Osteoblast (primary cell): ENCODE measurements around the gene BAX. TPM values are rescaled to one million over a fixed set of nuclear protein-coding genes. Genes with fewer than 3 reads are reported as not detected.
"Not testable (repeated sequence)": the region's sequence is repeated elsewhere in the genome, so short reads cannot be mapped to it uniquely, and the experiment has no call there.

ENCODE experiments used
- DNase-seq: peaks from one replicate; pipeline ENCODE4 v3.0.0; 2011; ENCODE audit warnings: low spot score, mixed read lengths; ENCODE audit not compliant: insufficient read length; ENCODE audit errors: missing footprints
- H2AFZ ChIP-seq: 2 replicates; pipeline ENCODE4 v1.6.0; 2011; ENCODE audit warnings: mild to moderate bottlenecking, low read length
- H3K27ac ChIP-seq: 2 replicates; pipeline ENCODE4 v1.5.1; 2011; ENCODE audit warnings: mild to moderate bottlenecking, low read depth, low read length, moderate library complexity
- H3K27me3 ChIP-seq: 2 replicates; pipeline ENCODE4 v1.6.0; 2012; ENCODE audit warnings: mild to moderate bottlenecking, control low read depth, inconsistent platforms, low read length, moderate library complexity; ENCODE audit not compliant: insufficient read depth
- H3K36me3 ChIP-seq: 2 replicates; pipeline ENCODE4 v1.5.1; 2011; ENCODE audit warnings: mild to moderate bottlenecking, low read length, control low read depth, moderate library complexity; ENCODE audit not compliant: insufficient read depth
- H3K4me1 ChIP-seq: 2 replicates; pipeline ENCODE4 v1.5.1; 2011; ENCODE audit warnings: mild to moderate bottlenecking, low read length, control low read depth, moderate library complexity; ENCODE audit not compliant: insufficient read depth
- H3K4me2 ChIP-seq: 2 replicates; pipeline ENCODE4 v1.6.0; 2011; ENCODE audit warnings: mild to moderate bottlenecking, low read length; ENCODE audit not compliant: insufficient read depth
- H3K4me3 ChIP-seq: fragments of 200-600 bp; sonication (generic); 3 replicates; pipeline ENCODE4 v1.5.1; 2012; ENCODE audit warnings: mild to moderate bottlenecking, low read length, inconsistent platforms; ENCODE audit not compliant: insufficient read depth
- H3K79me2 ChIP-seq: 2 replicates; pipeline ENCODE4 v1.6.0; 2012; ENCODE audit warnings: mild to moderate bottlenecking, low read length, control low read depth, inconsistent platforms; ENCODE audit not compliant: insufficient read depth
- H3K9me3 ChIP-seq: 2 replicates; pipeline ENCODE4 v1.5.1; 2011; ENCODE audit warnings: low read depth, low read length, control low read depth
- H4K20me1 ChIP-seq: 2 replicates; pipeline ENCODE4 v1.6.0; 2012; ENCODE audit warnings: mild to moderate bottlenecking, low read length, control low read depth; ENCODE audit not compliant: insufficient read depth
- CTCF ChIP-seq: IDR thresholded peaks from 2 replicates; pipeline ENCODE4 v1.5.1; 2011; ENCODE audit warnings: mild to moderate bottlenecking, low read depth, low read length, moderate library complexity; ENCODE audit errors: extremely low read depth
- total RNA-seq: library from RNA; depleted of rRNA; stranded (reverse); fragments of >200 nt; gene quantifications from 2 replicates; pipeline ENCODE4 v1.2.3, GENCODE V29; 2012

BAX gene
- total RNA-seq, 1 donor, result 78.9 TPM

DNA sequence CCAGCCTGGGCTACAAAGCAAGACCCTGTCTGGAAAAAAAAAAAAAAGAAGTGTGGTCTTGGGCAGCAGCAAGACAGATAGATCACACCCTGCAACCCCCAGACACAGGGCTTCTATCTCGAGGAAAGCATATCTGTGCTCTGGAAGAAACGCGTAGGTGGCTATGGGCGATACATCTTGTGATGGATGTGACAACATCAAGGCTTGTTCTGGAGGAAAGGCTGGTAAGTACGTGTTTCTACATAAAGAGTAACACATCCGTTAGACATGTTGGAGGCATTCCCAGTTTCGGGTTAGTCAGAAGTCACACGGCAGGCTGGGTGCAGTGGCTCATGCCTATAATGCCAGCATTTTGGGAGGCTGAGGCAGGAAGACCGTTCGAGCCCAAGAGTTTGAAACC is 27.8 kb upstream of the BAX start:
- Histone ChIP-seq H3K27me3 (no peaks in the 10 kb centered on the region), H3K79me2 (no peaks in the 10 kb centered on the region), H3K27ac (peak overlapping the region; percentile 77), H3K4me3 (no peak overlapping the region), H3K4me1 (peaks cover 21% of the 10 kb centered on the region), H2AFZ (no peak overlapping the region), H4K20me1 (no peaks in the 10 kb centered on the region), H3K36me3 (peaks cover 10% of the 10 kb centered on the region), H3K4me2 (no peak overlapping the region), H3K9me3 (no peaks in the 10 kb centered on the region)
- TF ChIP-seq CTCF, result no peak
- DNase-seq, result peak; percentile 97

DNA sequence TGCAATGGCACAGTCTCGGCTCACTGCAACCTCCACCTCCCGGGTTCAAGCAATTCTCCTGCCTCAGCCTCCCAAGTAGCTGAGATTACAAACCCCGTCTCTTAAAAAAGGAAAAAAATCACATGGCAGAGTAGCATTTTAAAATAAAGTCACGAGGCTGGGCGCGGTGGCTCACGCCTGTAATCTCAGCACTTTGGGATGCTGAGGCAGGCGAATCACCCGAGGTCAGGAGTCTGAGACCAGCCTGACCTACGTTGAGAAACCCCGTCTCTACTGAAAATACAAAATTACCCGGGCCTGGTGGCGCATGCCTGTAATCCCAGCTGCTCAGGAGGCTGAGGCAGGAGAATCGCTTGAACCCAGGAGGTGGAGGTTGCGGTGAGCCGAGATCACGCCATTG is 27.0 kb upstream of the BAX start:
- H3K27me3 ChIP-seq, H2AFZ ChIP-seq, H3K4me2 ChIP-seq, H3K9me3 ChIP-seq, H3K4me3 ChIP-seq, H3K79me2 ChIP-seq, H3K36me3 ChIP-seq, H4K20me1 ChIP-seq, DNase-seq: not testable (repeated sequence)
- H3K4me1 ChIP-seq, result peaks cover 21% of the 10 kb centered on the region
- H3K27ac ChIP-seq, result peak overlapping the region; percentile 77

DNA sequence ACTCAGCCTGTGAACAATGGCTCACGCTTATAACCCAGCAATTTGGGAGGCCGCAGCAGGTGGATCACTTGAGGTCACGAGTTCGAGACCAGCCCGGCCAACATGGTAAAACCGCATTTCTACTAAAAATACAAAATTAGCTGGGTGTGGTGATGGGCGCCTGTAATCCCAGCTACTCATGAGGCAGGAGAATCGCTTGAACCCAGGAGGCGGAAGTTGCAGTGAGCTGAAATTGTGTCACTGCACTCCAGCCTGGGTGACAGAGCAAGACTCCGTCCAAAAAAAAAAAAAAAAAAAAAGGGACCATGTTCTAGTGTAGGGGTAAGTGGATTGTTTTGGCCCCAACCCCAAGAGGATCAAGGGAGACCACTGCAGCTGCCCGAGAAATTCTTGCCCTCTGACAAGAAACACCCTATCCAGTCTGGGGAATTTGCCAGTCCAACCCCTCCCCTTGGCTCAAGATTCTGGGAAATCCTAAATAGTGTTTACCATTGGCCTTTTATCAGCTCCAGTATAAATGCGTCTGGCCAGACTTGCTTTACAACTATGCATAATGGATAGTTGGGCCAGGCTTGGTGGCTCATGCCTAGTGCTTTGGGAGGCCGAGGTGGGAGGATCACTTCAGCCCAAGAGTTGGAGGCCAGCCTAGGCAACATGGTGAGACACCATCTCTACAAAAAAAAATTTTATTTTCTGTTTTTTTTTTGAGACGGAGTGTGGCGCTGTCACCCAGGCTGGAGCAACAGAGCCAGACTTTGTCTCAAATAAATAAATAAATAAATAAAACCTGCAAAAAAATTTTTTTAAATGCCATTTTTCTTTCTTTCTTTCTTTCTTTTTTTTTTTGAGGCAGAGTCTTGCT is 26.3 kb upstream of the BAX start:
- no peak overlapping the region for H3K27ac ChIP-seq
- H3K27me3 ChIP-seq, result peaks cover 4% of the 10 kb centered on the region
- H3K36me3 ChIP-seq, result no peaks in the 10 kb centered on the region
- no peak for TF ChIP-seq CTCF
- DNase-seq, result peak; percentile 83
- no peaks in the 10 kb centered on the region for H3K79me2 ChIP-seq
- no peak overlapping the region for H2AFZ ChIP-seq
- H3K4me1 ChIP-seq, result peaks cover 21% of the 10 kb centered on the region
- H4K20me1 ChIP-seq, result no peaks in the 10 kb centered on the region
- no peak overlapping the region for H3K4me3 ChIP-seq
- no peaks in the 10 kb centered on the region for H3K9me3 ChIP-seq
- H3K4me2 ChIP-seq, result no peak overlapping the region

DNA sequence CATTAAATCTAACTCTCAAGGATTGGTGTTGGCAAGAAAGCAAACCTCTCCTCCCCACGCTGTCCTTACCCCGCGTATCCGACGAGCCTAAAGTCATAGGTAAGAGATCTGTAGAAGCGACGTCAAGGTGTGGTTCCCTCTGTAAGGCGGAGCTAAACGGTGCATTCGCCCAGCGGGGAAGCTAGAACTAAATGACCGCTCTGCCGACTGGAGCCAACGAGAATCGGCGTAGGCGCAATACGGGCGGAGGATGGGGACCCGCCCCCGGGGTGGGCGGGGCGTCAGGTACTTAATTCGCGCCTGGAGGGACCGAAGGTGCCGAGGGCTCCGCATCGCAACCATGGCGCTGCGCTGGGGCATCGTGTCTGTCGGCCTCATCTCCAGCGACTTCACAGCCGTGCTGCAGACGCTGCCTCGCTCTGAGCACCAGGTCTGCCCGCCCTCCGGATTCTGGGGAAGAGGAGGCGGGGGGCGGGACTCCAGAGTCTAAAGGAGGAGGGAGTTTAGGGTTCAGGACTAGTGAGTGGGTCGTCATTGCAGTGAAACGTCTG is 21.2 kb upstream of the BAX start, which contains the start of gene DHDH:
TSS of gene DHDH (plus strand) at position 318 of the 551 bp plus-strand sequence. CDS start at position 341, 23 bp downstream.
- H3K4me3 ChIP-seq, result peak within 1 kb of the TSS; percentile 74
- peak within 1 kb of the TSS; percentile 85 for H3K4me2 ChIP-seq
- H4K20me1 ChIP-seq, result no peaks in the 10 kb centered on the region
- H3K27ac ChIP-seq, result no peak within 1 kb of the TSS
- H3K79me2 ChIP-seq, result no peaks in the 10 kb centered on the region
- no peak for TF ChIP-seq CTCF
- no peaks in the 10 kb centered on the region for H3K4me1 ChIP-seq
- peak within 1 kb of the TSS; percentile 94 for H2AFZ ChIP-seq
- no peaks in the 10 kb centered on the region for H3K9me3 ChIP-seq
- H3K36me3 ChIP-seq, result no peaks in the 10 kb centered on the region
- DNase-seq, result peak; percentile 95
- peaks cover 4% of the 10 kb centered on the region for H3K27me3 ChIP-seq
